HUES64 (cell line): ENCODE measurements around the gene CD46.
"Not testable (repeated sequence)": the region's sequence is repeated elsewhere in the genome, so short reads cannot be mapped to it uniquely, and the experiment has no call there.

Experiments
- H3K27ac ChIP-seq: 2 replicates; pipeline ENCODE4 v1.7.0; 2013; ENCODE audit warnings: low read depth, low read length, inconsistent platforms
- H3K27me3 ChIP-seq: 2 replicates; pipeline ENCODE4 v1.6.1; 2013; ENCODE audit warnings: mild to moderate bottlenecking, low read length; ENCODE audit not compliant: insufficient read depth
- H3K36me3 ChIP-seq: 2 replicates; pipeline ENCODE4 v1.6.1; 2013; ENCODE audit warnings: mild to moderate bottlenecking, low read length; ENCODE audit not compliant: insufficient read depth
- H3K4me1 ChIP-seq: 2 replicates; pipeline ENCODE4 v1.6.1; 2013; ENCODE audit warnings: mild to moderate bottlenecking, low read length, moderate library complexity; ENCODE audit not compliant: insufficient read depth
- H3K4me3 ChIP-seq: 2 replicates; pipeline ENCODE4 v1.5.1; 2013; ENCODE audit warnings: mild to moderate bottlenecking, low read length, moderate library complexity
- H3K9ac ChIP-seq: 2 replicates; pipeline ENCODE4 v1.6.1; 2013; ENCODE audit warnings: mild to moderate bottlenecking, low read depth, low read length
- H3K9me3 ChIP-seq: 2 replicates; pipeline ENCODE4 v1.6.1; 2013; ENCODE audit warnings: low read depth, low read length; ENCODE audit not compliant: insufficient read depth
- WGBS: fragments of 150-250, 120-280 bp; methylation state at CpG from one replicate; pipeline ENCODE4 v1.1.7; 2013; ENCODE audit warnings: missing lambda C conversion rate; 5-methylcytosine and 5-hydroxymethylcytosine counted together

The CD46 gene

GRCh38 chr1:207740207-207740606 lies 11.6 kb upstream of the CD46 start:
- Histone ChIP-seq H3K27ac (no peak overlapping the region), H3K4me3 (no peak overlapping the region), H3K9me3 (no peaks in the 10 kb centered on the region), H3K27me3 (no peaks in the 10 kb centered on the region), H3K36me3 (no peaks in the 10 kb centered on the region), H3K4me1 (no peaks in the 10 kb centered on the region), H3K9ac (no peak overlapping the region)
- WGBS: 97% methylated on average over 1 of the region's 2 CpGs

- no peak overlapping the region for H3K4me3 ChIP-seq
- WGBS: 91% methylated on average over 3 of the region's 3 CpGs
- H3K27me3 ChIP-seq: no peaks in the 10 kb centered on the region
- no peak overlapping the region for H3K27ac ChIP-seq
- H3K9me3 ChIP-seq: no peaks in the 10 kb centered on the region
- H3K36me3 ChIP-seq: no peaks in the 10 kb centered on the region
- no peak overlapping the region for H3K9ac ChIP-seq
- H3K4me1 ChIP-seq: no peaks in the 10 kb centered on the region
These were observed 8.9 kb upstream of the CD46 start for GRCh38 chr1:207742850-207743555.

GRCh38 chr1:207744000-207744534 lies 7.8 kb upstream of the CD46 start:
- Histone ChIP-seq H3K27me3 (no peaks in the 10 kb centered on the region), H3K4me1 (peaks cover 8% of the 10 kb centered on the region), H3K27ac (no peak overlapping the region), H3K4me3 (no peak overlapping the region), H3K36me3 (no peaks in the 10 kb centered on the region), H3K9ac (no peak overlapping the region), H3K9me3 (no peaks in the 10 kb centered on the region)
- WGBS: 93% methylated on average over 4 of the region's 4 CpGs

GRCh38 chr1:207745285-207745684 lies 6.6 kb upstream of the CD46 start:
- no peaks in the 10 kb centered on the region for H3K27me3 ChIP-seq
- H3K27ac ChIP-seq: no peak overlapping the region
- no peak overlapping the region for H3K9ac ChIP-seq
- no peaks in the 10 kb centered on the region for H3K9me3 ChIP-seq
- no peak overlapping the region for H3K4me3 ChIP-seq
- H3K36me3 ChIP-seq: no peaks in the 10 kb centered on the region
- 85% methylated on average over 1 of the region's 1 CpG for WGBS
- H3K4me1 ChIP-seq: peaks cover 11% of the 10 kb centered on the region

GRCh38 chr1:207745839-207746767 lies 5.8 kb upstream of the CD46 start:
- peaks cover 12% of the 10 kb centered on the region for H3K4me1 ChIP-seq
- H3K36me3 ChIP-seq: no peaks in the 10 kb centered on the region
- no peak overlapping the region for H3K4me3 ChIP-seq
- no peaks in the 10 kb centered on the region for H3K9me3 ChIP-seq
- WGBS: 97% methylated on average over 6 of the region's 6 CpGs
- H3K27me3 ChIP-seq: no peaks in the 10 kb centered on the region
- no peak overlapping the region for H3K9ac ChIP-seq
- H3K27ac ChIP-seq: no peak overlapping the region

- no peaks in the 10 kb centered on the region for H3K36me3 ChIP-seq
- H3K27ac ChIP-seq: no peak overlapping the region
- H3K9me3 ChIP-seq: no peaks in the 10 kb centered on the region
- WGBS: 90% methylated on average over 14 of the region's 15 CpGs
- H3K4me3 ChIP-seq: no peak overlapping the region
- H3K9ac ChIP-seq: no peak overlapping the region
- peaks cover 14% of the 10 kb centered on the region for H3K4me1 ChIP-seq
- H3K27me3 ChIP-seq: no peaks in the 10 kb centered on the region
These were observed 4.0 kb upstream of the CD46 start for GRCh38 chr1:207747627-207748492.

GRCh38 chr1:207748737-207749528 lies 2.9 kb upstream of the CD46 start:
- no peaks in the 10 kb centered on the region for H3K9me3 ChIP-seq
- WGBS: 73% methylated on average over 2 of the region's 2 CpGs
- H3K27ac ChIP-seq: no peak overlapping the region
- no peaks in the 10 kb centered on the region for H3K36me3 ChIP-seq
- H3K4me1 ChIP-seq: peaks cover 18% of the 10 kb centered on the region
- H3K27me3 ChIP-seq: no peaks in the 10 kb centered on the region
- H3K9ac ChIP-seq: no peak overlapping the region
- no peak overlapping the region for H3K4me3 ChIP-seq

- WGBS: 81% methylated on average over 5 of the region's 5 CpGs
- no peak overlapping the region for H3K27ac ChIP-seq
- no peaks in the 10 kb centered on the region for H3K27me3 ChIP-seq
- H3K9me3 ChIP-seq: no peaks in the 10 kb centered on the region
- peak overlapping the region; percentile 78 for H3K4me3 ChIP-seq
- H3K36me3 ChIP-seq: no peaks in the 10 kb centered on the region
- H3K9ac ChIP-seq: no peak overlapping the region
- H3K4me1 ChIP-seq: peaks cover 33% of the 10 kb centered on the region
These were observed 1.1 kb upstream of the CD46 start for GRCh38 chr1:207750631-207751305.

- H3K9ac ChIP-seq: peak overlapping the region; percentile 42
- H3K27me3 ChIP-seq, H3K36me3 ChIP-seq, H3K9me3 ChIP-seq: not testable (repeated sequence)
- peaks cover 33% of the 10 kb centered on the region for H3K4me1 ChIP-seq
- H3K27ac ChIP-seq: peak overlapping the region; percentile 60; the same call in 1 of the 2 replicates
- H3K4me3 ChIP-seq: peak overlapping the region; percentile 78
- WGBS: 37% methylated on average over 7 of the region's 7 CpGs
These were observed 428 bp upstream of the CD46 start for GRCh38 chr1:207751463-207751789.

GRCh38 chr1:207752456-207752998 lies 673 bp downstream of the CD46 start:
- Histone ChIP-seq H3K9ac (peak overlapping the region; percentile 85), H3K4me3 (peak overlapping the region; percentile 78), H3K4me1 (peaks cover 33% of the 10 kb centered on the region), H3K36me3 (peaks cover 15% of the 10 kb centered on the region), H3K27me3 (no peaks in the 10 kb centered on the region), H3K9me3 (no peaks in the 10 kb centered on the region), H3K27ac (peak overlapping the region; percentile 80)
- WGBS: under 1% methylated on average over 30 of the region's 30 CpGs
